22Rv1 (cell line): ENCODE measurements around the gene CD68.

ENCODE experiments used
- CTCF ChIP-seq: fragments of 450-650 bp; IDR thresholded peaks from 2 replicates; pipeline ENCODE4 v1.5.1; 2017; ENCODE audit warnings: mild to moderate bottlenecking
- ZFX ChIP-seq: fragments of 450-650 bp; IDR thresholded peaks from 2 replicates; pipeline ENCODE4 v1.6.1; 2017; ENCODE audit warnings: antibody characterized with exemption, borderline replicate concordance

- TF ChIP-seq CTCF (no peak), ZFX (no peak)
These were observed 26.1 kb upstream of the CD68 start for GRCh38 chr17:7553356-7553755.
